ENCODE results near the gene FAM177A1. TPM values are rescaled to one million over a fixed set of nuclear protein-coding genes. Genes with fewer than 3 reads are reported as not detected.

Gene FAM177A1
- total and polyA plus RNA-seq, 2 of the 13 experiments (the other 11 are each of a cell fraction or from before 2014, with no cell fraction given): 72.9 to 119 TPM

DNA sequence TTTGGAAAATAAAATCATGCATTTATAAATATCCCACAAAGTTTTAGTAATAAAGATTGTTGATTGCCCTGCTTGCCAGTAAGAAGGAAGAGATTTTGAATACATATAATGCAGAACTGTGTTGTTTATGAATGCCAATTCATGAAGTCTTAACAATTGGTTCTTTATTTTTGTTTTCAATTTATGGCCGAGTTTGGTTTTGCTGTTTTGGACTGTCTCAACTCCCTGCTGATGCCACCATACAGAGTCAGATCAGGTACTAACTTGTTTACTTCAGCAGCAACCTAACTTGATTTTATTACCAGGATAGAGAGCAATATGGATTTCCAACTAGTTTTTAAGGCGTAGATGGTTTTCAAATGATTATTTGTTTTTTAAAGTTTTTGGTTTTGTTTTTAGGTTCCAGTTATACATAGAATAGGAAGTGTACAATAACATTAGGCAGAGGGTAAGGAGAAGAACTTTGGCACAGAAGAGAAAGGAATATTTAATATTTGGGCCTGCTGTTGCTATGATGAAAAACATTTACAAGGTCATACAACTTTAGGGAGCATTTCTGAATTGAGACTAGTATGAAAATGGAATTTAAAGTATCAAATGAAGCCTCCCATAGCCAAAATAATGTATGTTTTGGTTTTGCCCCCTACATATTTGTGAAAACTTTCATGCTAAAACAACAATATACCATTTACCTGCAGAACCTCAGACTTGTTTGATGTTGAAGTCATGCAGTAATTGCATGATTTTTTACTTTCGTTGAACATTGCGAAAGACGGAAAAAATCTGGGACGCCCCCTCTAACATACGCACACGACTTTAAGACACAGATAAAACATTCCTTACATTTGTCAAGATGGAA lies 904 bp upstream of the FAM177A1 start:
- Histone ChIP-seq H3K36me3 (replicated peaks in 1 of 2; ENCODE audit: control insufficient read depth in 1 of 2, insufficient read depth in 2 of 2, low read length in 2 of 2) (peaks cover 0 to 4% of the 10 kb centered on the region in 2 experiments; a peak in 1 of 5 replicates), H3K9ac (ENCODE audit: insufficient read depth, low read depth, low read length) (peak overlapping the region; percentile 91), H4K20me1 (ENCODE audit: insufficient read depth, low read length) (no peaks in the 10 kb centered on the region), H3K4me1 (ENCODE audit: insufficient read depth, low read length) (peaks cover 46% of the 10 kb centered on the region), H3K4me3 (replicated peaks in 1 of 3; ENCODE audit: insufficient read depth in 1 of 3, low read depth in 2 of 3, low read length in 3 of 3) (peak overlapping the region; percentile 81 to 96 (median 90)), H3K79me2 (ENCODE audit: insufficient read depth, low read length) (peaks cover 19% of the 10 kb centered on the region), H2AFZ (ENCODE audit: low read length) (peak overlapping the region; percentile 97), H3K4me2 (ENCODE audit: low read depth, low read length) (peak overlapping the region; percentile 85), H3K9me3 (ENCODE audit: low read length) (no peaks in the 10 kb centered on the region), H3K27me3 (ENCODE audit: control insufficient read depth in 1 of 2, insufficient read depth in 2 of 2, low read length in 2 of 2) (no peaks in the 10 kb centered on the region; a peak in 1 of 5 replicates), H3K27ac (ENCODE audit: extremely low read length, insufficient read depth, low read length) (peak overlapping the region; percentile 81)
- intact Hi-C loops (cut with micrococcal nuclease; ENCODE audit: unreplicated experiment) (loop anchor here (5.0 to 10.0 kb wide), 3 partner anchors 250 to 760 kb away; partner anchors contain the start of genes PSMA6 and RALGAPA1), in situ Hi-C loops (cut with HindIII; ENCODE audit: extremely low pct_ligation_motif_present, low pct_unique_long_range_greater_than_20kb) (loop anchor here (5.0 kb wide), 2 partner anchors 63 to 372 kb away; partner anchors contain the start of gene SRP54)
- POLR2A ChIA-PET: interaction anchor here (0.9 to 3.4 kb wide), 34 partner anchors 8 to 491 kb away, joined by 3 to 101 read pairs (median 6); partner anchors contain the start of genes BAZ1A, NFKBIA, PPP2R3C and PRORP
- BruUV-seq (replicated peaks): TSS peak; percentile 96
- DNase-seq (ENCODE audit: low spot score) (no peak), FAIRE-seq (no peak), ATAC-seq (no peak)
- CTCF ChIA-PET (ENCODE audit: low intra/inter-chr PET ratio, low total read pairs): no interaction called here
- WGBS (ENCODE audit: low lambda C conversion rate): 13% methylated on average over 8 of the region's 8 CpGs
- TF ChIP-seq, protein P1, sequence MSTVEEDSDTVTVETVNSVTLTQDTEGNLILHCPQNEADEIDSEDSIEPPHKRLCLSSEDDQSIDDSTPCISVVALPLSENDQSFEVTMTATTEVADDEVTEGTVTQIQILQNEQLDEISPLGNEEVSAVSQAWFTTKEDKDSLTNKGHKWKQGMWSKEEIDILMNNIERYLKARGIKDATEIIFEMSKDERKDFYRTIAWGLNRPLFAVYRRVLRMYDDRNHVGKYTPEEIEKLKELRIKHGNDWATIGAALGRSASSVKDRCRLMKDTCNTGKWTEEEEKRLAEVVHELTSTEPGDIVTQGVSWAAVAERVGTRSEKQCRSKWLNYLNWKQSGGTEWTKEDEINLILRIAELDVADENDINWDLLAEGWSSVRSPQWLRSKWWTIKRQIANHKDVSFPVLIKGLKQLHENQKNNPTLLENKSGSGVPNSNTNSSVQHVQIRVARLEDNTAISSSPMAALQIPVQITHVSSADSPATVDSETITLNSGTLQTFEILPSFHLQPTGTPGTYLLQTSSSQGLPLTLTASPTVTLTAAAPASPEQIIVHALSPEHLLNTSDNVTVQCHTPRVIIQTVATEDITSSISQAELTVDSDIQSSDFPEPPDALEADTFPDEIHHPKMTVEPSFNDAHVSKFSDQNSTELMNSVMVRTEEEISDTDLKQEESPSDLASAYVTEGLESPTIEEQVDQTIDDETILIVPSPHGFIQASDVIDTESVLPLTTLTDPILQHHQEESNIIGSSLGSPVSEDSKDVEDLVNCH (CRISPR knock-in tag; IDR thresholded peaks at IDR 0.05): peak; percentile 74; the same call in 1 of the 2 replicates
- TF ChIP-seq POGZ (CRISPR knock-in tag; IDR thresholded peaks at IDR 0.05) (no peak), ZNF777 (CRISPR knock-in tag; IDR thresholded peaks at IDR 0.05) (peak; percentile 97; the same call in 1 of the 2 replicates), DPF2 (CRISPR knock-in tag; IDR thresholded peaks at IDR 0.05; ENCODE audit: borderline replicate concordance, low read depth) (0 out of 2 replicates have a peak, but pooled peaks have one; percentile 17), CEBPB (IDR thresholded peaks at IDR 0.05; ENCODE audit: borderline replicate concordance, low read depth, low read length) (peak; percentile 91), ZNF598 (CRISPR knock-in tag; IDR thresholded peaks at IDR 0.05; ENCODE audit: borderline replicate concordance) (0 out of 2 replicates have a peak, but pooled peaks have one; percentile 10), ZFX (CRISPR knock-in tag; IDR thresholded peaks at IDR 0.05; ENCODE audit: low read depth) (no peak), ZNF557 (CRISPR knock-in tag; IDR thresholded peaks at IDR 0.05) (0 out of 2 replicates have a peak, but pooled peaks have one; percentile 1), ZFP36L2 (CRISPR knock-in tag; IDR thresholded peaks at IDR 0.05) (no peak), ZSCAN30 (CRISPR knock-in tag; IDR thresholded peaks at IDR 0.05) (peak; percentile 10; the same call in 1 of the 2 replicates)
- TF ChIP-seq, protein P2, sequence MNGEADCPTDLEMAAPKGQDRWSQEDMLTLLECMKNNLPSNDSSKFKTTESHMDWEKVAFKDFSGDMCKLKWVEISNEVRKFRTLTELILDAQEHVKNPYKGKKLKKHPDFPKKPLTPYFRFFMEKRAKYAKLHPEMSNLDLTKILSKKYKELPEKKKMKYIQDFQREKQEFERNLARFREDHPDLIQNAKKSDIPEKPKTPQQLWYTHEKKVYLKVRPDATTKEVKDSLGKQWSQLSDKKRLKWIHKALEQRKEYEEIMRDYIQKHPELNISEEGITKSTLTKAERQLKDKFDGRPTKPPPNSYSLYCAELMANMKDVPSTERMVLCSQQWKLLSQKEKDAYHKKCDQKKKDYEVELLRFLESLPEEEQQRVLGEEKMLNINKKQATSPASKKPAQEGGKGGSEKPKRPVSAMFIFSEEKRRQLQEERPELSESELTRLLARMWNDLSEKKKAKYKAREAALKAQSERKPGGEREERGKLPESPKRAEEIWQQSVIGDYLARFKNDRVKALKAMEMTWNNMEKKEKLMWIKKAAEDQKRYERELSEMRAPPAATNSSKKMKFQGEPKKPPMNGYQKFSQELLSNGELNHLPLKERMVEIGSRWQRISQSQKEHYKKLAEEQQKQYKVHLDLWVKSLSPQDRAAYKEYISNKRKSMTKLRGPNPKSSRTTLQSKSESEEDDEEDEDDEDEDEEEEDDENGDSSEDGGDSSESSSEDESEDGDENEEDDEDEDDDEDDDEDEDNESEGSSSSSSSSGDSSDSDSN (CRISPR knock-in tag; IDR thresholded peaks at IDR 0.05): no peak
- TF ChIP-seq, protein P3, sequence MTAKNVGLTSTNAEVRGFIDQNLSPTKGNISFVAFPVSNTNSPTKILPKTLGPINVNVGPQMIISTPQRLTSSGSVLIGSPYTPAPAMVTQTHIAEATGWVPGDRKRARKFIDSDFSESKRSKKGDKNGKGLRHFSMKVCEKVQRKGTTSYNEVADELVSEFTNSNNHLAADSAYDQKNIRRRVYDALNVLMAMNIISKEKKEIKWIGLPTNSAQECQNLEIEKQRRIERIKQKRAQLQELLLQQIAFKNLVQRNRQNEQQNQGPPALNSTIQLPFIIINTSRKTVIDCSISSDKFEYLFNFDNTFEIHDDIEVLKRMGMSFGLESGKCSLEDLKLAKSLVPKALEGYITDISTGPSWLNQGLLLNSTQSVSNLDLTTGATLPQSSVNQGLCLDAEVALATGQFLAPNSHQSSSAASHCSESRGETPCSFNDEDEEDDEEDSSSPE (CRISPR knock-in tag; IDR thresholded peaks at IDR 0.05): no peak
- TF ChIP-seq, protein P4, sequence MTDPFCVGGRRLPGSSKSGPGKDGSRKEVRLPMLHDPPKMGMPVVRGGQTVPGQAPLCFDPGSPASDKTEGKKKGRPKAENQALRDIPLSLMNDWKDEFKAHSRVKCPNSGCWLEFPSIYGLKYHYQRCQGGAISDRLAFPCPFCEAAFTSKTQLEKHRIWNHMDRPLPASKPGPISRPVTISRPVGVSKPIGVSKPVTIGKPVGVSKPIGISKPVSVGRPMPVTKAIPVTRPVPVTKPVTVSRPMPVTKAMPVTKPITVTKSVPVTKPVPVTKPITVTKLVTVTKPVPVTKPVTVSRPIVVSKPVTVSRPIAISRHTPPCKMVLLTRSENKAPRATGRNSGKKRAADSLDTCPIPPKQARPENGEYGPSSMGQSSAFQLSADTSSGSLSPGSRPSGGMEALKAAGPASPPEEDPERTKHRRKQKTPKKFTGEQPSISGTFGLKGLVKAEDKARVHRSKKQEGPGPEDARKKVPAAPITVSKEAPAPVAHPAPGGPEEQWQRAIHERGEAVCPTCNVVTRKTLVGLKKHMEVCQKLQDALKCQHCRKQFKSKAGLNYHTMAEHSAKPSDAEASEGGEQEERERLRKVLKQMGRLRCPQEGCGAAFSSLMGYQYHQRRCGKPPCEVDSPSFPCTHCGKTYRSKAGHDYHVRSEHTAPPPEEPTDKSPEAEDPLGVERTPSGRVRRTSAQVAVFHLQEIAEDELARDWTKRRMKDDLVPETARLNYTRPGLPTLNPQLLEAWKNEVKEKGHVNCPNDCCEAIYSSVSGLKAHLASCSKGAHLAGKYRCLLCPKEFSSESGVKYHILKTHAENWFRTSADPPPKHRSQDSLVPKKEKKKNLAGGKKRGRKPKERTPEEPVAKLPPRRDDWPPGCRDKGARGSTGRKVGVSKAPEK (CRISPR knock-in tag; IDR thresholded peaks at IDR 0.05; ENCODE audit: borderline replicate concordance): no peak
